Left hindlimb (tissue), 1 donor: ENCODE measurements around the gene KCNN4.
"Not testable (repeated sequence)": the region's sequence is repeated elsewhere in the genome, so short reads cannot be mapped to it uniquely, and the experiment has no call there.

ENCODE experiments used
- DNase-seq: peaks from one replicate; pipeline ENCODE4 v3.0.0-alpha.2; 2018

Gene KCNN4

DNA sequence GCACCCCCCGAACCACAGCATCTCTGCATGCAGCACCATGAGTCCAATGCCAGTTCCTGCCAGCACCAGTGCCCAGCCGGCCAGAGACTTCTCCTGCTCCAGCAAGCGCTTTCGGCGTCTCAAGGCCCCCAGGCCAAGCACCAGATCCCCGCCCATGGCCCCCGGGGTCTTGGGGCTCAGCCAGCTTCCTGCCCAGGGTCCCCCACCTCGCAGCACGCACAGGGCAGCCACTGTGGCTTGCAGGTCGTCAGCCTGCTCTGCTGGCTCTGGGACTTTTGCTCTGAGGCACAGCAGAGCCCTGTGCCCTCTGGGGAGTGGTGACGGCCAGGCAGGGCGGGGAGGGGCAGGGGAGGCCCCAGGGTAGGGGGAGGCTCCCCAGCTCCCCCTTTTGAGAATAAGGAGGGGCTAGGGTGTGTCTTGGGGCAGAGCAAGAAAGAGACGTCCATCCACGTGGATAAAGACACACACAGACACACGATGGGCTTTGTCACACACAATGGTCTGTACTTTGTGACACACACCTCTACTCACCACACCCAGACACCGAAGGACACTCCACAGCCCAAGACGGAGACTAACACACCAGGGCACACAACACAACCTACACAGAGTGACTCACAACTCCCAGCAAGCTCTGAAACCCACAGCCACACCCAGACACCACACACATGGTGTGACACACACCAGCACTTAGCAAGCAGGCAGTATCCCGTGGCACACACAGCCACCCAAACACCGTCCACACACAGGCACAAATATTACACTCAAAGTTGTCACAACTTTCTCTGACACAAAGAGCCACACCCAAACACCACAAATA is at the start of gene KCNN4:
KCNN4 (minus strand) TSS at position 268 of the 820 bp plus-strand sequence; CDS start at position 156, 112 bp downstream.
- no peak for DNase-seq

DNA sequence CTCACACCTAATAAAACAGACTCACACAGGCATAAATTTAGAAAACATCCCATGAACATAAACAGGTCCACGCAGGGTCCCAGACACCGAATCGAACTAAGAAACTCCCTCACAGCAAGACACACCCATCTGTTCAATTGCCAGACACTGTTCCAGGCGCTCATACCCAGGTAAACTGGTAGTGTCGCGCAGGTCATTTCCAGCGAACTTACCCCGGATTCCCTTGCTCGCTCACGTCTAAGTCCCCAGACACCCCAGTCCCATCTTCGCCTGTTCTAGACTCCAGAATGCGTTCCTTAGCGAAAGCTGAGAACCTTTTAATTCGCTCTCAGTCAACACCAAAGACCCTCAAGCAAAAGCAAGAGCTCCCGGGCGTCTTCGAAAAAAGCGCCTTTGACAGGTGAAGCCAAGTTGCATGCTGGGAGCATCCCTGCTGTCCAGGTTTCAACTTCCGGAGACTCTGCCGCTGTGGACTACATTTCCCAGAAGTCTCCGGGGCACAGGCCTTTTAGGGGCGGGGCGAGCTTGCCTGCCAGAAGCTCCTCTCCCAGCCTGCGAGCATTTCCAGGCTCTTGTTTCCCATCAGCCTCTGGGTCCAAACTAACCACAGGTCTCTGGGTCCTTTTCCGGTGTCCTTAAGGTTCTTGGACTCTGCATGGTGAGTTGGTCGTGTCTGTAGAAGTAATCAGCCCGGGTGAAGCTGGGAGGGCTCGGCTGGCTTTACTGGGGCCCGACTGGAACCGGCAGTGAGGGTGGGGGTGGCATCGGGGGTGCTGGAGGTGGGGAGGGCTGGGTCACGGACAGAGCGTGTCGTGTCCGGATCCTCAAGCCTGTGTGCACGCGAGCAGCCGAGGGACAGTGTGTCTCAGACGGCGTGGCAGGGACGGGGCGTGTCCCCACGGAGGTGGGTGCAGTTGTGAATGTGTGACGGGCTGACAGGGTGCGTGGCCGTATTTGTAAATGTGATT is 46.3 kb upstream of the KCNN4 start, which contains the start of gene ZNF283:
ZNF283 (plus strand) TSS at position 535 of the 968 bp plus-strand sequence. CDS start 6,184 bp downstream, outside the sequence.
- DNase-seq = peak; percentile 92

DNA sequence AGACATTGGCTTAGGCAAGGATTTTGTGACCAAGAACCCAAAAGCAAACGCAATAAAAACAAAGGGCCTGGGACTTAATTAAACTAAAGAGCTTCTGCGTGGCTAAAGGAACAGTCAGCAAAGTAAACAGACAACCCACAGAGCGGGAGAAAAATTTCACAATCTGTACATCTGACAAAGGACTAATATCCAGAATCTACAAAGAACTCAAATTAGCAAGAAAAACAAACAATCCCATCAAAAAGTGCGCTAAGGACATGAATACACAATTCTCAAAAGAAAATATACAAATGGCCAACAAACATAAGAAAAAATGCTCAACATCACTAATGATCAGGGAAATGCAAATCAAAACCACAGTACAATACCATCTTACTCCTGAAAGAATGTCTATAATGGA is 43.8 kb upstream of the KCNN4 start:
- not testable (repeated sequence) for DNase-seq

GRCh38 chr19:43823856-43824255 is 43.1 kb upstream of the KCNN4 start:
- not testable (repeated sequence) for DNase-seq

GRCh38 chr19:43820884-43821215 is 40.1 kb upstream of the KCNN4 start:
- no peak for DNase-seq

DNA sequence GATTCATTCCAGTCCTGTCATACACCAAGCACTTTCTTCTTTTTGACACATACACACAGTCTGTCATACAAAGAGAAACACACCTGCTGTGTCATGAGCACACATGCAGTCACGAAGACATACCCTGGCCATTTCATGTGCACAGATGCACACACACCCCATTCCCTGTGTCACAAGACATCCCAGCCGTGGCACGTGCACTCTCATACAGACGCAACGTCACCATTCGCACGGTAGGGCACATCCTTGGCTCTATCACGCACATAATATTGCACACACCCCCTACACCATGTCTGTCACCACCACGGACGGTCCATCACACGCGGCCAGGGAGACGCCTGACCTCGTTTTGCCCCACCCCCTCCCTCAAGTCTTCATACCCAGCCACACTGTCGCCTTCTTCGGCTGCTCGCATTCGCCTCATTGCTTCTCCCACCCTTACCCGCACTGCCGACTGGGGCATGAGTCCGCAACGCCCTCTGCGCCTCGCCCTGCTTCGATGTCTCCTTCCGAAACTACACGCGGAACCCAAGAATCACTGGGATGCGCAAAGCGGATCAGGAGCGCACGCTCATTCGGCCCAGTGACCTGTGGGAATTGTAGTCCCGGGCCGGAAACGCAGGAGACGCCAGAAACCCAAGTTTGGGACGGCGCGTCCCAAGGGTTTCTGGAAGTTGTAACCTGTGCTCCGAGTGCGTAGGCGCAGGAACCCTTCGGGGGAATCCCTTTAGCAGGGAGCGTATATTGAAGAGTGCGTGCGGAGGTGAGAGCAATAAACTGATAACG is 39.5 kb upstream of the KCNN4 start:
- DNase-seq = peak; percentile 36

- DNase-seq = no peak
Measured at GRCh38 chr19:43818500-43818899, 37.7 kb upstream of the KCNN4 start.

GRCh38 chr19:43817454-43817853 is 36.7 kb upstream of the KCNN4 start:
- DNase-seq = not testable (repeated sequence)

DNA sequence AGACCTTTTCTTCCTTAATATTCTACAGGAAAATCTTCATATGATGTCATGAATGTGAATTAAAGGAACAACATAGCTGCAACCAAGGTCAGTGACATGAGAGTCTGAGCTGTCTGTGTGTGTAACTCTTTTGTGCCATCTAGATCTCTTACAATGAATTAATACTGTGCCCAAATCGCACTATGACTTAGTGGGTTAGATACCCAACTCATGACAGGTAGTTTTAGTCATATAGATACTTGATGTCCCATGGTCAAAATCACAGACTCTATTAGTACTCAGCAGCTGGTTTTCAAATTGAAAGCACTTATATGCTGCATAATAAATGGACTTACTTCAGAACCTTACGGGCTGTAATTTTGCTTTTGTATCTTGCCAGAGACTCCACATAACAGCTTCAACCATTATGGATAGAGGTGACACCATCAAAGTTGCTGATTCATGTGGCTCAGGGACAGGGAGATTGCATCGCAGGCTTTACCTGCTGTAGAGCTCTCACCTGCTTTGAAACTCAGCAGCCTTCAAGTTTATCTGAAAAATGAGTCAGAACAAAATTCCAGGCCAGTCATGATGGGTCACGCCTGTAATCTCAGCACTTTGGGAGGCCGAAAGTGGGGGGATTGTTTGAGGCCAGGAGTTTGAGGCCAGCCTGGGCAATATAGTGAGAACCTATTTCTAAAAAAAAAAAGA is 34.0 kb upstream of the KCNN4 start:
- no peak for DNase-seq

- DNase-seq = no peak
Measured at GRCh38 chr19:43812688-43813087, 31.9 kb upstream of the KCNN4 start.

- no peak for DNase-seq
Measured at GRCh38 chr19:43812259-43812658, 31.5 kb upstream of the KCNN4 start.

GRCh38 chr19:43811837-43812236 is 31.1 kb upstream of the KCNN4 start:
- no peak for DNase-seq

- no peak for DNase-seq
Measured at GRCh38 chr19:43809762-43810696, 29.3 kb upstream of the KCNN4 start.

GRCh38 chr19:43807651-43808050 is 26.9 kb upstream of the KCNN4 start:
- no peak for DNase-seq

- no peak for DNase-seq
Measured at GRCh38 chr19:43806848-43807247, 26.1 kb upstream of the KCNN4 start.

GRCh38 chr19:43806401-43806800 is 25.6 kb upstream of the KCNN4 start:
- DNase-seq = not testable (repeated sequence)

DNA sequence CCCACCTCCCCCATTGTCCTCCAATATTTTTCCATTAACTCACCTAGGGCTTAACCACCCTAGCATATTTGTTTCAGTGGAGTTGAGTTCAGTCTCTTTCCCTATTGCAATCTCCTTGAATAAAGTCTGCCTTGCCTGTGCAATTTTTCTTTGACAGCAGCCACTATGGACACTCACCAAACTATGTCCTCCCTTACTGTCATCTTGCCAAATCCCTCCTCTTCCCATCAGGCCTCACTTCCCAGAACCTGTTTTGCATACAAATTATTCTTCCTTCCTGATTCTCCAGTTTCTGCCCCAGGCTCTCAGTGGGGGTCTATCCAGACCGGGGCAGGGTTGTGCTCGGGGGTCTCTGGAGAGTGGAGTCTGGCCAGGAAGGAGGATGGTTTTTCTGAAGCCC is 23.7 kb upstream of the KCNN4 start:
- DNase-seq = no peak

GRCh38 chr19:43802216-43802951 is 21.6 kb upstream of the KCNN4 start, which contains the start of gene LYPD5:
LYPD5 (minus strand) TSS chr19:43802447; CDS start chr19:43802380, 67 bp downstream.
- DNase-seq = no peak

GRCh38 chr19:43799502-43800142 is 18.8 kb upstream of the KCNN4 start:
- DNase-seq = no peak
